GM21723 (cell line): ENCODE measurements around the gene ATG3.
"Not testable (repeated sequence)": the region's sequence is repeated elsewhere in the genome, so short reads cannot be mapped to it uniquely, and the experiment has no call there.

Source experiments
- ATAC-seq: cut with Tn5 transposase; IDR thresholded peaks from one replicate; pipeline ENCODE4 v1.9.1; 2021; ENCODE audit warnings: mild to moderate bottlenecking, moderate library complexity; ENCODE audit not compliant: unreplicated experiment

The ATG3 gene

DNA sequence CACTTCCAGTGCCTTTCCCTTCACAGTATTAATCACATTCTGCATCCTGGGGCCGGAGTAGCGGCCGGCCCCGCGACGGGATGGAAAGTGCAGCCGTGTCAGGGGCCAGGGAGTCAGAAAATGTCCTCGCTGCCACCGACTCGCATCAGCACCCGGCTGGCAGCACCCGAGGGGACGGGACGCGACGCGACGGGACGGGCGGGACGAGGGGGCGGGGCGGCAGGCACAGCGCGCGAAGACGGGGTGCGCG, 353 bp downstream of the ATG3 start:
- ATAC-seq = peak; percentile 54

DNA sequence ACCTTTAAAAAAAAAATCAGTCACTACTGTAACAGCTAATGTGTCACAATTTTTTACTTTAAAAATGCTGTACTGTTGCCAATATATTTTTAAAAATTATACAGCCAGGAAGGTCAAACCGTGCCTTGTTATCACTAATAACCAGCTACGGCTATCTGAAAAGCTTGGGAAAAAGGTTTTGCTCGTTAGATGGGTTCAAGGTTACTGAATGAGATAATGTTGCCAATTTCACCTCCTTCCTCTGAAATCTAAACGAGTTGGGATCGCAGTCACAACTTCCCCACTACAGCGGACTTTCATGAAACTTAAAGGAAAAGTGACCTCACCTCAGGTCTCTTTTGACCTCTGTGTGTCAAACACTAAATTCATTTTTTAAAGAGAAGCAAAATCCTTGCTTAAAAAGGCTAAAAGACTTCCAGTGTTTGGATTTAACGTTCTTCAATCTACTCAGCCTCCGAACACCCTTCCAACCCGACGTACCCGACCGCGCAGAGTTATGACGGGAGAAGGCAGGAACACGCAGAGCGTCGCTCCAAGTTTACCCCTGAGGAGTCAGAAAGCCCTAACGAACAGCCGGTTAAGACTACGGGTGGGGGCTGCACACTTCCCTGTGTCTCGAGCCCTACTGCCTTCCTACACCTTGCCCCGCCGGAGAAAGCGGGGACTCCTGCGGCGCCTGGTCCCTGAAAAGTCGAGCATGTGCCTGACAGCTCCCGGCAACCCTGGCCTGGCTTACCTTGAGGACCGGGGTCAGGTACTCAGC, 860 bp downstream of the ATG3 start:
- peak; percentile 27 for ATAC-seq

DNA sequence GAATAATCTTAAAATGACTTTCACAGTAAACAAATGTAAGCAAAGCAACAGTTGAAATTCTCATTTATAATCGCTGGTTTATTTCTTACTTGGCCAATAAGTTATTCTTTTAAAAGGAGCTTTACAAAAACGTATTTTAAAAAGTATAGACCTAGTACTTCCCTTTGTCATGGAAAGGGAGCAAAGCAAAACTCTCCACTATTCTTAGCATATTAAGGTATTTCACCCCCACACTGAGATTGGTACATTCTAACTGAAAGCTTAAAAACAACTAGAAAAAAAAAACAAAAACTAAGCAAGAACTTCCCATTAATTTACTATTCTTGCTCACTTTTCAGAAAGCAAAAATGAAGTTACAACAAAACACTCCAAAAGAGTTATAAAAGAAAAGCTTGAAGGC, 1.5 kb downstream of the ATG3 start:
- ATAC-seq = no peak

DNA sequence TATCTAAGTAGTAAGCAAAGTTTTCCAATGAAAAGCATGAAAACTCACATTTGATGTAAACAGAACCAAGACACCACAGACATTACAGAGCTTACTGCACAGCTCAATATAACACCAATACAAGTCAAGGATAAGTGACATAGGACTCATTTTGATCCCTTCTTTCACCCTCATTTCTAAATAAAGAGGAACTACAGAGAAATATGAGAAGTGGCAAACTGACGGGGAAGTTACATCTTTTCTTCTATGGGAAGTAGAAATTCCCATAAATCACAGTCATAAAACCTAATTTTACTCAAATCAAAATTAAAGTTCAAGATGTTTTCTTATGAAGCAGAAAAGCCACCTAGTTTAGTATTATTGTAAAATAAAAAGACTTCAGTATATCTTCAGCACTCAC, 3.8 kb downstream of the ATG3 start:
- ATAC-seq = no peak

DNA sequence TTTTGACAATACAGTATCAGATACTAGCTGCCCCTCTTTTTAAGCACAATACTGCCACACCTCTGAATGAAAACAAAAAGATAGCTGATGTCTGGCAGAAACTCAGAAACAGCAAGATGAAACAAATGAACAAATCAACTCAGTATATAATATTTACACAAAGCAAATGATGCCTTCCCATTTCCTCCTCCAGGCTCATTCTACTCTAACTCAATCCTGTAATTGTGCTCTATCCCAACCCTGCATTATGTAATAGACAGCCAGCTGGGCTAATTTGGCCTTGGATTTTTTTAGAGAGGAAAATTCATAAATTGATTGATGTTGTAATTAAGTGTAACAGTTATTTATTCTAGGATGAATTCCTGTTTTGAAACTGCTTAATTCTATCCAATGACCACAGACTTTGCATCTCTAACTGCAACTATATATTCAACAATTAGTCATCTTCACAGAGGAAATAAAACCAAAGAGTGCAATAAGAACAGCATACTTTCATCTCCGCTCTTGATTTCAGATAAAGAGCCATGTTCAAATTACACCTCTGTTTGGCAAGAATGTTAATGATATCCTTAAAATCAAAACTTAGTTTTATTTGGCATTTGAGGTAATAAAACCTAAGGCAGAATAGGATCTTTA, 6.1 kb downstream of the ATG3 start:
- no peak for ATAC-seq

DNA sequence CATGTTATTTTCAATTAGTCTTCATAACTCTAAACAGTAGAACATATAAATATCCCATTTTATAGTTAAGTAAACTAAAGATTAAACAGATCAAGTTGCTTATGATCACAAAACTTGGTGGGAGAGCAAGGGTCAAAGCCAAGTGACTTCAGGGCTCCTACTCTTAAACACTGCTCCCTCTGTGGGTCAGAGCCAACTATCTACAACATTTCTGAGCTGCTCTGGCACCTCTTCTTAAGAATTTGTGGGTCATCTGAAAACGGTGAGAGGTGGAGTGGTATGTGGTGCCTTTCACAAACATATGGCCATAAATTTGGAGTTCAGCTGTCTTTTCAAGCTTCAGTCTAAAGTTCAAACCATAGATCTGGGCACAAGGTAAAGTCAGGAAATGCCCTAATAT, 10.9 kb downstream of the ATG3 start:
- ATAC-seq = no peak

DNA sequence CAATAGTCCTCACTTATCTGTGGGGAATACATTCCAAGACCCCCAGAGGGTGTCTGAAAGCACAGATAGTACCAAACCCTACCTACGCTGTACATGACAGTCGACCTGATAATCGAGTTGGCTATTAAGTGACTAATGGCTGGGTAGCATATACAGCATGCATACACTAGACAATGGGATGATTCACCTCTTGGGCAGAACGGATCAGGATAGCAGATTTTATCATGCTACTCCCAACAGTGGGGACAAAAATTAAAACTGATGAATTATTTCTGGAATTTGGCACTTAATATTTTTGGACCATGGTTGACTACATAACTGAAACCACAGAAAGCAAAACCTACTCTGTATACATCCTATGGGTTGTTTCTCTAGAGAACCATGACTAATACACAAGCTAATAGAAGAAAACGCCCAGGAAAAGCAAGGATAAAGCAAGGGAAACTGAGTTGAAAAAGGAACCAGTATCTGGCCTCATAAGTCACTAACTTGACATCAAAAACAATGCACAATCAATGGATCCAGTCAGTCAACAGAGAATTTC, 15.5 kb downstream of the ATG3 start:
- ATAC-seq = no peak

DNA sequence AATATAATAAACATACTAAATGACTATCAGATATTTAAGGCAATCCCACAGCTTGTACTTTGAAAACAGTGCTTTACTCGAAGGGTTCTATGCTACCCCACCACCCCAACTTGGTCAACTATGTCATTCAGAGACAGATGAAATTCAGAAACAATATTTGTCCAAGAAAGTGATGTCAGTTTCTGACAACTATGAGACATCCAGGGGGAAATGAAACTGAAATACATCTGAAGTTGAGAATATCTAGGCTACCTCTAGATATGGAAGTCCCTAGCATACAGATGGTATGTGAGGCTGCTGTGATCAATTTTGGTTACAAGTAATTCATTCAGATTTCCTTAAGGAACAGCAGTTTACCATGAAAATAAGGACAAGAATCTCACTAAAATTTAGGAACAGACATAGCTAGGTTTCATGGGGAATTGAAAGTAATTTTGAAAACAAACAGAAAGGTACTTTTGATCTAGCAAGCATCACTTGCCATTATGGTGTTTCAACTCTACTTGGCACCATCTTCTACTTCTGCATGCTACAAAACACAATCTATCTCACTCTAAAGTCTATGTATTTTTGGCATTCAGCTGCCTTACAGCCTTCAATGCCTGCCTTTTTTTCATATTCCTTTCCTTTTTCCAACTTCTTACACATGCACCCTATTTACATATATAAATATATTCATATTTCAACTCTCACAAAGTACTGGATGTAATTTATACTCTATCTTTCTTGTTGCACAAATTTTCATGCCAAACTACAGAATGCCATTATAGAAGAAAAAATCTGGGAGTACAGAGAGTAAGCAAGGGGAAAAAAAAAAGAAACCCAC, 21.7 kb downstream of the ATG3 start:
- peak; percentile 96 for ATAC-seq

DNA sequence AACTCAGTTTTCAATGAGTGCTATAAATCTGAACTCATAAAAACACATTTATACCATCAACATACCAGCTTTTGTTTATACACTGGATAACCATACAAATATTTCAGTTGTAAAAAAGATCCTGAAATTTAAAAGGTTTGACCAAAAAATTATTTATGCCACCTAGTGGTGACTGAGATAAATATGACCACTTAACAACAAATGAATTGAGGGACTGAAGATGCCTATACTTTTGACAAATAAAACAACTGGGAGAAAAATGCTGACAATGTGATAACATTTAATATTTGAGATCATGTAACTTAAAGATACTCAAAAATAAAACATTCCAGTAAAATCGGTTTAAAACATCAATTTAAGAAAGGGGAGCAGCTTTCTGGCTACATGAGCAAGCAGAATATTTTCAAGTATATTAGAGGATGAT, 30.4 kb downstream of the ATG3 start:
- no peak for ATAC-seq

DNA sequence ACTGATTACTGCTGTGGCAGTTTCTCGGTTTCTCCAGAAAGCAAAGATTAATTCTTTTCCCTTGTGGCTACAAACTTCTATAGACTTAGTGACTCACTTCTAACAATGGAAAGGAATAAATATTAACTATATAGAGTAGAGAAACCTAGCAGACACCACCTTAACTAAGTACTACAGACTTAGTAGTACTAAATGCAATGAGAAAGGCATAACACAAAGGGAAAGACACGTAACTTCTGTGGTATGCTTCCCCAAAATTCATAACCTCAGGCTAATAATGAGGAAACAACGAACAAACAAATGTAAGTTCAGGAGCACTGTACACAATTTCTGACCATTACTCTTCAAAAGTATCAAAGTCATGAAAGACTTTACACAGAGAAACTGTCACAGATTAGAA, 31.2 kb downstream of the ATG3 start:
- no peak for ATAC-seq

DNA sequence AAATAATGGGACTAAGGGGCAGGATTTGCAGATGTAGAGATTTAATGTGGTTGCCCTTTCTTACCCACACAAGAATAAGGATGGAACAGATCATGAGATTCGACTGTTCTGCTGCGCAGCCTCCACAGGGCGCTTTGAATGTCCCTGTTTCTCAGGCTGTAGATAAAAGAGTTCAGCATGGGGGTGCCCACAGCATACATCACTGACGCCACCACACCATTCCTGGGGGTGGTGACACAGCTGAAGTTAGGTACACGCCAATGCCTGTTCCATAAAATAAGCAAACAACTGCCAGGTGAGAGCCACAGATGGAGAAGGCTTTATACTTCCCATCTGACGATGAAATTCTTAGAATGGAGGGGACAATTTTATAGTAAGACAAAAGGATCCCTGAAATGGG, 37.6 kb downstream of the ATG3 start:
- not testable (repeated sequence) for ATAC-seq

DNA sequence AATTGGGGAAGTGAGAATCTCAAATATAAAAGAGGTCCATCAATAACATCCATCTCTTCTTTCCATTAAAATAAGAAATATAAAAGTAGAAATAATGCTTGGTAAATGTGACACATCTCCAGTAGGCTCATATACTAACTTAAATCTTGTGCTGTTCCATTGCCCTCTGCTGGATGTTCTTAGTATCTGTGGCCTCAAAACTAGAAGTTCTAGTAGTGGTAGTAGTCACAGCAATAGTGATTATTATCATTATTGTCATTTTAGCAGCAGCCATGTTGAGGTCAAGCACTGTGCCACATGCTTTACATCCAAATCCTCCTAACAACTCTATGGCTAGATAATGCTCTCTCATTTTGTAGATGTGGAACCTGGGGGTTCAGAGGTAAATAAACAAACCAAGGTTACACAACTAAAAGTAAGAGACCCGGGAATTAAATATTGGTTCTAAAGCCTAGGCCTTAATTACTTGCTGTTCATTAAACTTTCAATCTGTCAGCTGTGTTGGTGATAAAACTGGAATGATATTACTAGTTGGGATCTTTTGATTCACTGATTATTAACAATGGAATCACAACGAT, 42.2 kb downstream of the ATG3 start:
- ATAC-seq = peak; percentile 50

DNA sequence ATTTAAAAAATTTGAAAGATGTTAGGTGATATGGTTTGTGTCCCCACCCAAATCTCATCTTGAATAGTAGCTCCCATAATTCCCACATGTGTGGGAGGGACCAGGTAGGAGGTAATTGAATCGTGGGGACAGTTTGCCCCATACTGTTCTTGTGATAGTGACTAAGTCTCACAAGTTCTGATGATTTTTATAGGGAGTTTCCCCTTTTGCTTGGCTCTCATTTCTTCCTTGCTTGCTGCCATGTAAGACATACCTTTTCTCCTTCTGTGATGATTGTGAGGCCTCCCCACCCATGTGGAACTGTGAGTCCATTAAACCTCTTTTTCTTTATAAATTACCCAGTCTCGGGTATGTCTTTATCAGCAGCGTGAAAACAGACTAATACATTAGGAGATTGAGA, 42.8 kb downstream of the ATG3 start:
- ATAC-seq = not testable (repeated sequence)

DNA sequence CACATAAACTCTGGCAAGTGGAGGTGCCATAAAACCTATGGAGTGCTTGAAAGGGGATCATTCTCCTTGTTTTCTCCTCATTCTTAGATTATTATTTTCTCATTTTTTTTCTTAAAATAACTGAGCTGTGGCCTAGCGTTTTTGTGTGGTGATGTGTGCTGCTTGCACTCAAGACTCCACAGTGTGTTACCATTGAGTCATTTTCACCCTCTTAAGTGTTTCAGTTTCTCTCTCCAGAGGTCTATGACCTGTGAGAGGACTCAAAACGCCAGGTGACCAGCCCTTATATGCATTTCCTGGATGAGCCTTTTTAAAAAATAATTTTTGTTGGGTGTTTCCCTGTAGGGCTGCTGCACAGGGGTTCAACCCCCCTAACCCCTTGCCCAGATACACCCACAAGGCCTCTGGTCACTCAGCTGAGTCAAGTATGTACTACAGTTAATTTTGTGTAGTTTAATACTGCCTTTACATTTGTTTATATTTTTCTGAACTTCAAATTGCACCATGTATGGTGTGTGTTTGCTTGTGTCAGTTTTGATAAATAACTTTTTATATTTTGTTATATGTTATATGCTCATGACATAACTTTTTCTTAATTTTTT, 47.1 kb downstream of the ATG3 start:
- ATAC-seq = peak; percentile 100

DNA sequence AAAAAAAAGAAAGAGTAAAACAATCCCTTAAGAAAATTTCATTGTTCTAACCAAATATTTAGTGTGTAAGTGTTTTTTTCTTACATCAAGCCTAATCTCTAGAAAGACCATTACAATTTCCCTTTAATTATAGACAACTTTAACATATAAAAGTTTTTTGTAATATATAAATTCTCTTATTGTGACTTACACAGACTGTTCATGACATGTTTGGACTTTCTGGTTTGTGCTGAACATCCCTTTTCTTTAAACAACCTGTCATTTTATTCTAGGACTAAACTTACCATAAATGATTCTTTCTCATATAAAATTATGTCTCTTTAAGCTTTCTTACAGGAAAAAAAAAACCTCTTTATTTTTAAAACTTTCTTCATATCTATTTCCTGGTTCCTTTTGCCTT, 49.4 kb downstream of the ATG3 start:
- no peak for ATAC-seq

DNA sequence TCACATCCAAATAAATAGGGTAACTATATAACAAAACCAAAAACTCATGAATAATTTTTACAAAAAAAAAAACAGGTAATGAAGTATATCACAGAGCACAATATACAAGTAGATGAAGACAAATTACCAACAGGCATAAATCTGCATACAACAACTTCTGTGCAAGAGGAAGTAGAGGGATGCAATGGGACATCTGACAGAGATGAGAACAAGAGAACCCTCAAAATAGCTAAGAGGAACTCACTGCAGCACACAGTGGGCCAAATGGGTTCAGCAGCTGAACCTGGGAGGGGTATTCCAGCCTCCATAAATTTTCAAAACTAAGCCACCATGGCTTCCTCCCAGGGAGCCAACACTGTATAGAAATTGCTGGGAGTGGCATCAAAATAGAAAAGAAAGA, 52.9 kb downstream of the ATG3 start:
- no peak for ATAC-seq

DNA sequence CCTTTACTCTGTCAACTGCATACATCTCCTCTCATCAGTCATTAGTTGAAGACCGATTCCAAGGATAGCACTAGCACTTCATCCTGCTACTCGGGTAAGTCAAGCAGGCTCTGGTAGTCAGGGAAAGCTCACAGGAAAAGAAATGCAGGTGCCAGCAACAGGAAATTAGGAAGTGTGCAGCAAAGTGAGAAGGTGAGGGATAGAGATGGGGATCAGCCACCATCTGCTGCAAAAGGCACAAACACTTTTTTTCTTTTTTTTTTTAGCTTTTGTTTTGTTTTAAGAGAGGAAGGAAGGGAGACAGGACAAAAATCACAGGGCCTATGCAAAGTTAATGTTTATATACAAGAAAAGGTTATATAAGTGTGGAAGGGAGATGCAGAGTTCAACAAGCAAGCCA, 53.5 kb downstream of the ATG3 start:
- no peak for ATAC-seq

DNA sequence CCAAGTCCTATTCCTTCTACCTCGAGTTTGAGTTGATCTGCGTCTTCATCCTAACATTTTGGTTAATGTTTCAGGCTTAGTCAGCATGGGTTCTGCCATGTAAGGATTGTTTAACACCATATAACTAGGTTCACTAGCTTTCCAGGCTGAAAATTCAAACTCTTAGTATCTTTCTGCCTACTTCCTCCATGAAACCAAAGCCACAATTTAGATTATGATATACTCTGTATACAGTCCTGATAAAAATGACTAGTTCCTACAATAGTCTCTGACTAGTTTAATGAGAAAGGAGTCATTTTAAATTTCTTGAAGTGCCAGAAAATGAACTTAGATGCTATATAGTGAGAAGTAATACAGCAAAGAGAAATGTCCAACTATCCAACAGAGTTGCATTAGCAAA, 55.9 kb downstream of the ATG3 start:
- peak; percentile 43 for ATAC-seq

DNA sequence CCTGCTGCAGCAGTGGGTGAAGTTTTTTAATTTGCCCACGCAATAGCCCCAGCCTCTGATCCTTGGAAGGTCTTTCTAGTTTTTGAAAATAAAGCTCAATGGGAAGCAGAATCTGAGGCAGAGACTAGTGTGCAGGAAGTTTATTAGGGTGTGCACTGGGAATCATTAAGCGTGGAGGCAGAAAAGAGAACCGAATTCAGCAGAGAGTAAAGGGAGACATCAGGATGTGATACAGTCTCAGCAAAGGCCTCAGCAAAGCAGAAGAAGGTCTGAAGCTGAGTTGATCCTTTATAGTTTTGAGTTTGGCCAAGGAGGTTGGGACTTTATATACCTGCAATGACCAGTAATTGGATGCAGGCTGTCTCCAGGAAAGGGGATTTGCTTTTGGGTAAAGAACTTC, 57.6 kb downstream of the ATG3 start:
- ATAC-seq = no peak

DNA sequence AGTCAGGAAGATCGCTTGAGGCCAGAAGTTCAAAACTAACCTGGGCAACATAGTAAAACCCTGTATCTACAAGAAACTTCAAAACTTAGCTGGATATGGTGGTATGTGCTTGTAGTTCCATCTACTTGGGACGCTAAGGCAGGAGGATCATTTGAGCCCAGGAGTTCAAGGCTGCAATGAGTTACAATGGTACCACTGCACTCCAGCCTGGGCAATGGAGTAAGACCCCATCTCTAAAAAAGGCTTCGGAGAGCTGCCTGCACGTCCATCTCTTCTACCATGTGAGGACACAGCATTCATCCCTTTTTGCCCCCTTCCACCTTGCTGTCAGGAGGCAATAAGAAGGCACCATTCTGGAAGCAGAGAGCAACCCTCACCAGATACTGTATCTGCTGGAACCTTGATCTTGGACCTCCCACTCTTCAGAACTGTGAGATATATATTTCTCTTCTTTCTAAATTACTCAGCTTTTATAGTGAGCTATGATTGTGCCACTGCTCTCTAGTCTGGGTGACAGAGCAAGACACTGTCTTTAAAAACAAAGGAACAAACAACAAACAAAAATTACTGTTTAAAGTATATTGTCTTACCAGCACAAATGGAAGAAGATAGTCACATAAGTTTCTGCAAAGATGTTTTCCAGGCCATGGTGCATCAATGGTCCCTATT, 58.3 kb downstream of the ATG3 start:
- ATAC-seq = no peak

DNA sequence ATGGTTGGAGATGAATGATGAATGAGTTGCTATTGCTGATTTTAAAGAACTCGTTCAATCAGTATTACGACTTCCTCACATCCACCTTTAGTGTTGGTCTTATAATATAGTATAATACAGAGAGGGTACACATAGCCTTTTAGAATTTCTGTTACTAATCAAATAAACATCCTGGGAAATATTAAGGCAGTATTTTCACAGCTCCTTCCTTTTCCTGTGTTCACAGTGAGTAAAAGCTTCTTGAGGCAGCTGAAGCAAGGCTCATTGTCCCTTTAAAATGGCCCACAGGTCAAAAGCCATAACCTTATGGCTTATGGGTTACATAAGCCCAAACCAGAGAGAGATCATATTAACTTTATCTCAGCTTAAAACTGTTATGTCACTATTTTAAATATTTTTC, 61.1 kb downstream of the ATG3 start:
- ATAC-seq = no peak
